Measurements from ENCODE around the gene FAM111B.
A peak's percentile ranks its signal among the peaks of the same experiment; 100 is the strongest.

GRCh38 chr11:59145534-59145933 lies 38.5 kb downstream of the FAM111B start:
- TF ChIP-seq, protein P1, sequence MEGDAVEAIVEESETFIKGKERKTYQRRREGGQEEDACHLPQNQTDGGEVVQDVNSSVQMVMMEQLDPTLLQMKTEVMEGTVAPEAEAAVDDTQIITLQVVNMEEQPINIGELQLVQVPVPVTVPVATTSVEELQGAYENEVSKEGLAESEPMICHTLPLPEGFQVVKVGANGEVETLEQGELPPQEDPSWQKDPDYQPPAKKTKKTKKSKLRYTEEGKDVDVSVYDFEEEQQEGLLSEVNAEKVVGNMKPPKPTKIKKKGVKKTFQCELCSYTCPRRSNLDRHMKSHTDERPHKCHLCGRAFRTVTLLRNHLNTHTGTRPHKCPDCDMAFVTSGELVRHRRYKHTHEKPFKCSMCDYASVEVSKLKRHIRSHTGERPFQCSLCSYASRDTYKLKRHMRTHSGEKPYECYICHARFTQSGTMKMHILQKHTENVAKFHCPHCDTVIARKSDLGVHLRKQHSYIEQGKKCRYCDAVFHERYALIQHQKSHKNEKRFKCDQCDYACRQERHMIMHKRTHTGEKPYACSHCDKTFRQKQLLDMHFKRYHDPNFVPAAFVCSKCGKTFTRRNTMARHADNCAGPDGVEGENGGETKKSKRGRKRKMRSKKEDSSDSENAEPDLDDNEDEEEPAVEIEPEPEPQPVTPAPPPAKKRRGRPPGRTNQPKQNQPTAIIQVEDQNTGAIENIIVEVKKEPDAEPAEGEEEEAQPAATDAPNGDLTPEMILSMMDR (IDR thresholded peaks at IDR 0.05) = no peak
- TF ChIP-seq POLR2AphosphoS5 (IDR thresholded peaks at IDR 0.05) = peak in 2 of 4 donors; percentile 11 to 22

Data from sigmoid colon (tissue), 4 donors.